ENCODE results near the gene PHYHD1.
A peak's percentile ranks its signal among the peaks of the same experiment; 100 is the strongest.

Gene PHYHD1

DNA sequence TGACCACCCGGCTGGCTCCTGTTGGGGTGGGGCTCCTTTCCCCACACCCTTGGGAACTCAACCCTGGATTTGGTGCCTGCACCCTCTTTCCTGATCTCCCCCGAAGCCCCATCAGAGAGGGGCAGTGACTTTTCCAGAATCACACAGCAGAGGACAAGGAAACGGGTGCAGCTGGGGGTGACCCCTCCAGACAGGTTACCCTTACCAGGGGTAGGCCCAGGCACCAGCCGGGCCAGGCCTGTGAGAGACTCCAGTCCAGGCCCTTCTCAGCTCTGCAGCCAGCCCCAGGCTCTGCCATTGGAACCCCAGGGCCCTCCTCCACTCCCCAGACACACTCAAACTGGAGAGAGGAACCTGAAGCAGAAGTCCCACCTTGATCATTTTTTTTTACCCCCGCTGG, 19.0 kb upstream of the PHYHD1 start:
- DNase-seq, result no peak

DNA sequence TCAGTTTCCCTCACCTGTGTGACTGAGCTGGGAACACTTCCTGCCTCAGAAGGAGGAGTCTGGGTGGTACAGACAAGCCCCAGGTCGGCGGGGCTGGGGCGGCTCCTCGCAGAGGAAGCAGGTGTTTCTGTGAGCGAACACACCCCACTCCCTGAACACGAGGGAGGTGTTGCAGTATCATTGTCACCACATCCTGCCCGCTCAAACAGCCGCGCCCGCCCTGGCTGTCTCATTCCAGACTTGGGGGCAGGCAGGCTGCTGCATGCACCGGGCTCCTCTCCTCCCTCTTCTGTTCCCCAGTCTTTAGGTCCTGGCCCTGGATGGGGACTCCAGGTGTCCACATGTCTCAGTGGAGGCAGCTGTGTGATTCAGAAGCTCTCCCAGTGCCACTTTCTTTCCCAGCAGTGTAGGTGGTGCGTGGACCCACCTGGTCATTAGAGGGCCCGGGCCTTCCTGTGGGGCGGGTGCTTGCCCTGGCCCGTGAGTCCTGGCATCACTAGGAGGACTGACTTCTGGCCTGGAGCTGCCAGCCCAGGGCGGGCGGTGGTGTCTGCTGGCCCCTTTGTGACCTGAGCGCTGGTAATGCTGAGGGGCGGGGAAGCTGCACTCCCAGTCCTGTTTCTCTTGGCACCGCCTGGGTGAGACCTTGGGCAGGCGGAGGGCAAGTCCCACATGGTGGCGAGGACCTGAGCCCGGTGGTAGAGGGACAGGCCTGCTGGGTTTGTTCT, 18.3 kb upstream of the PHYHD1 start:
- DNase-seq, result peak; percentile 65 to 95 (median 80)

- DNase-seq, result peak in 1 of 5 donors; percentile 16
These were observed 17.7 kb upstream of the PHYHD1 start for GRCh38 chr9:128903079-128903461.

DNA sequence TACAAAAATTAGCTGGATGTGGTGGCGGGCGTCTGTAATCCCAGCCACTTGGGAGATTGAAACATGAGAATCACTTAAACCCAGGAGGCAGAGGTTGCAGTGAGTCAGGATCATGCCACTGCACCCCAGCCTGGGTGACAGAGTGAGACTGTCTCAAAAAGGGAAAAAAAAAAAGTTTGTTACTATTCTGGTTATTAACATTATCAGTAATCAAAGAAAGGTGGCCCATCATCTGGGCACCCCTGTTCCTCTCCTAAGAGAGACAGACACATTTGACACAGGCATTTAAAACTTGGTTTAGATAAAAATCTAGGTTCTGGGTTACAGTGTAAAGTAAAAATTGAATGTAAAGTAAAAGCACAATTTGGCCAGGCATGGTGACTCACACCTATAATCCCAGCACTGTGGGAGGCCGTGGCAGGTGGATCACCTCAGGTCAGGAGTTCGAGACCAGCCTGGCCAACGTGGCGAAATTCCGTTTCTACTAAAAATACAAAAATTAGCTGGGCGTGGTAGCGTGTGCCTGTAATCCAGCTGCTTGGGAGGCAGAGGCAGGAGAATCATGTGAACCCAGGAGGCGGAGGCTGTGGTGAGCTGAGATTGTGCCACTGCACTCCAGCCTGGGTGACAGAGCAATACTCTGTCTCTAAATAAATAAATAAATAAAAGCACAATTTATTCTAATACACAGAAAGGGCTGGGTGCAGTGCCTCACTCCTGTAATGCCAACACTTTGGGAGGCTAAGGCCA, 16.7 kb upstream of the PHYHD1 start:
- no peak for DNase-seq

- no peak for DNase-seq
These were observed 14.8 kb upstream of the PHYHD1 start for GRCh38 chr9:128905964-128906363.

DNA sequence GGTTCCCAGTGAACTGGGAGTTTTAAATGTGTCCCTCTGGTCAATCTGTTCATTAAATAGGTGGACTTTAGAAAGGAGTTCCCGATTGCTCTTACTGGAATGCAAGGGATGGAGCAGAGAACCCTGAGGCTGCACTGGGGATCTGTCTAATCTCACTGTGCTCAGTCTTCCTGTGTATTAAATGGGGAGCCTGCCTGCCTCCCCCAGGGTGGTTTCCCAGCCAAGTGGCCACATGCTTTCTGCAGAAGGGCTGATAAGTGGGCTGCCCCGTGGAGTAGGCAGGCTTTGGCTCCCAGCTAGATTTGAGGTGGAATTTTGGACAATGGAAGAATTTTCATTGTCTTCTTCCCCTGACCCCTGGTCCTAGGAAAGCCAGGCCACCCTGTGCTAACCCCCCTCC, 14.0 kb upstream of the PHYHD1 start:
- DNase-seq, result no peak

- DNase-seq, result no peak
These were observed 12.4 kb upstream of the PHYHD1 start for GRCh38 chr9:128908372-128908771.

DNA sequence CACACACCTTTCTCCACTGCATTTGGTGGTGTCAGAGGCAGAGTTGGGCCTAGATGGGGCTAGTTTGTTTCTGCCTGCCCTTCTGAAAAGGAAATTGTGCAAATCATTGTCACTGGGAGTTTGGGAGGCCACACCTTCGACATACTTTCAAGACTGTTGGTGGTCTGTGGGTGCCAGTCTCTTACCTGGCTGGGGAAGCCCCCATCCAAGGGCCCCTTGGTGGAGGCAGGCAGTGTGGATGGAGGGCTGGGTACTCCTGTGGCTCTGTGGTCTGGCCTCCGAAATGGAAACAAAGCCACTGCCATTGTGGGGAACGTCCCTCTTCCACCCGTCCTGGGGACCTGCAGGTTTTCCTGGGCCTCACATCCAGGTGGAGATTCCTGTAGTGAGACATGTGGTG, 10.9 kb upstream of the PHYHD1 start:
- no peak for DNase-seq

- DNase-seq, result no peak
These were observed 9.9 kb upstream of the PHYHD1 start for GRCh38 chr9:128910906-128911305.

DNA sequence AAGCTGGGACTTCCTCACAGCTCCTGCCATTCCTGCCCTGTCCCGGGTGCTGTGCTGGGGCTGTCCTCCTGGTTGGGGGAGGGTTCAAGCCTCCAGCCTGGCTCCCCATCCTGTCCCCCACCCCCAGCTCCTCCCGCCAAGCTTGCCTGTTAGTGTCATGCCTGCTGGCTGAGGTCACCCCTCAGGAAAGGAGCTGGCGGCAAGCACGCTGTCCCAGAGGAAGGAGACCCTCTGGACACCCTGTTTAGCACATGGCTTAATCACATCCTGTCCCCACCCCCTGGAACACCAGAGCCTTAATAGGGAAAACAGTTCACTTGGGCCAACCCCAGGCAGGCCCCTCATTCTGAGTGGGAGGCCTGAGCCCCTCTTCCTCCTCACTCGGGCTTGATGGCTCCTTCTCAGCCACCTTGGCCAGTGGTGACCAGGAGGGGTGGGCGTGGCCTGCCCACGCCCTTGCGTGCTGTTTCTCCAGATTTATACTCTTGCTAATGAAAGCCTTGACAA, 9.2 kb upstream of the PHYHD1 start:
- no peak for DNase-seq

GRCh38 chr9:128912270-128912853, 8.4 kb upstream of the PHYHD1 start:
- DNase-seq, result no peak

DNA sequence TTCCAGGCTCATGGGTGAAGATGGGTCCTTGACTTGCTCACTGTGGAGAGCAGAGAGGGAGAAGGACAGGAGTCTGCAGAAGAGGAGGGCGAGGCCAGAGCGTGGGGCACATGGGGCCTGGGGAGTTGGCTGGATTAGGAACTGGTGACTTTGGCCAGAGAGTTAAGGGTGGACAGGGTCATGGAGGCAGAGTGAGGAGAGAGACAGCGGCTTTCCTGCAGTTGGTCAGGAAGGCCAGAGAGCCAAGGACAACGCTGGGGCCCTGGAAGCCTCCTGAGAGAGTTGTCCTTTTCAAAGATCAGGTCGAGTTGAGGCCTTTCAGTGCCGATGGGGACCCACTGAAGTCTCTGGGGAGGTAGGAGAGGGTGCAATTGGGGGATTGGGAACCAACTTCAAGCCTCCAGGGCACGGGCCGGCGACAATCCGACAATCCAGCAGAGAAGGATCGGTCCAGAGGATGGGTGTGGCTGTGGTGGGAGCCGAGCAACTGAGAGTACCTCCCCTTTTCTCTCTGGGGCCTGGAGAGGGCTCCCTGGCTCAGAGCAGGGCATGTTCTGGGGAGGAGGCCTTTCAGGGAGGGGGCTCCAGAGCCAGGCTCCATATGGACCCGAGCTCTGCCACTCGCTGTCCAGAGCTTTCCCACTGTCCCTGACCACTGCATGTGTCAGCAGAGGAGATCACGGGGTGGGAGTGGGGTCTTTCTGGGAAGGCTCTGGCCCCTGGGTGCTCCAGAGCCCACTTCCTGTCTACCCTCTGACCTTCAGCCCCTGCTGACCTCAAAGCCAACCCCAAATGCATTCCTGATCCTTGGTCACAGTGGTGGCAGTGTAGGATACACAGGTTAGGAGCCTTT, 7.5 kb upstream of the PHYHD1 start:
- DNase-seq, result no peak

DNA sequence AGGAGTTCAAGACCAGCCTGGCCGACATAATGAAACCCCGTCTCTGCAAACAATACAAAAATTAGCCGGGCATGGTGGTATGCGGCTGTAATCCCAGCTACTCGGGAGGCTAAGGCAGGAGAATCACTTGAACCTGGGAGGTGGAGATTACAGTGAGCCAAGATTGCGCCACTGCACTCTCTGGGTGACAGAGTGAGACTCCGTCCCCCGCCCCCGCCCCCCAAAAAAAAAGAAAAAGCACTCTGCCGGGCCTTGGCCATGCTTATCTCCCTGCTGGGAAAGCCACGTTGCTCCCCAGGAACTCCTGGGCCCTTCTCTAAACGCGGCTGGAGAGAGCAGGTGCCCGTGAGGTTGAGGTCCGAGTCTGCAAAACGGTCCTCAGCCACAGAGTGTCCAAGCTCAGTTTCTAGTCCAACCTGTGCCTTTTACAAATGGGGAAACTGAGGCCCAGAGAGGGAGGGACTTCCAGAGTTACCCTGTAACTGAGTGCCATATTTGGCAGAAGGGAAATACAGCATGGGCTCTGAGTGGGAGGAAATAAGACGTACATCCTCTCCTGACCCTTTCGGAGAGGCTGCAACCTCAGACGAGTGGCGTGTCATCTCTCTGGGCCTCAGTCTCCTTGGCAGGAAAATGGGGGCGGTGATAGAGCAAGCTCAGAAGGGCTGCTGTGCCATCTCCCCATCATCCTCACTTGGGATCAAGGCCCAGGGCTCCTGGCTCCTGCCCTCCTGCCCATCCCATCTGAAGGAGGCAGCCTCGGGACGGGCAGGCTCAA, 6.6 kb upstream of the PHYHD1 start:
- DNase-seq, result no peak

DNA sequence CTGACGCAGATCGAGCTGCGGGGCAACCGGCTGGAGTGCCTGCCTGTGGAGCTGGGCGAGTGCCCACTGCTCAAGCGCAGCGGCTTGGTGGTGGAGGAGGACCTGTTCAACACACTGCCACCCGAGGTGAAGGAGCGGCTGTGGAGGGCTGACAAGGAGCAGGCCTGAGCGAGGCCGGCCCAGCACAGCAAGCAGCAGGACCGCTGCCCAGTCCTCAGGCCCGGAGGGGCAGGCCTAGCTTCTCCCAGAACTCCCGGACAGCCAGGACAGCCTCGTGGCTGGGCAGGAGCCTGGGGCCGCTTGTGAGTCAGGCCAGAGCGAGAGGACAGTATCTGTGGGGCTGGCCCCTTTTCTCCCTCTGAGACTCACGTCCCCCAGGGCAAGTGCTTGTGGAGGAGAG, 4.6 kb upstream of the PHYHD1 start:
- no peak for DNase-seq

DNA sequence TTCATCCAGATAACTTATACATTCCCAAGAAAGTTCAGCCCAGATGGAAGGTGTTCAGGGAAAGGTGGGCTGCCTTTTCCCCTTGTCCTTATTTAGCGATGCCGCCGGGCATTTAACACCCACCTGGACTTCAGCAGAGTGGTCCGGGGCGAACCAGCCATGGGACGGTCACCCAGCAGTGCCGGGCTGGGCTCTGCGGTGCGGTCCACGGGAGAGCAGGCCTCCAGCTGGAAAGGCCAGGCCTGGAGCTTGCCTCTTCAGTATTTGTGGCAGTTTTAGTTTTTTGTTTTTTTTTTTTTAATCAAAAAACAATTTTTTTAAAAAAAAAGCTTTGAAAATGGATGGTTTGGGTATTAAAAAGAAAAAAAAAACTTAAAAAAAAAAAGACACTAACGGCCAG, 4.0 kb upstream of the PHYHD1 start:
- no peak for DNase-seq

DNA sequence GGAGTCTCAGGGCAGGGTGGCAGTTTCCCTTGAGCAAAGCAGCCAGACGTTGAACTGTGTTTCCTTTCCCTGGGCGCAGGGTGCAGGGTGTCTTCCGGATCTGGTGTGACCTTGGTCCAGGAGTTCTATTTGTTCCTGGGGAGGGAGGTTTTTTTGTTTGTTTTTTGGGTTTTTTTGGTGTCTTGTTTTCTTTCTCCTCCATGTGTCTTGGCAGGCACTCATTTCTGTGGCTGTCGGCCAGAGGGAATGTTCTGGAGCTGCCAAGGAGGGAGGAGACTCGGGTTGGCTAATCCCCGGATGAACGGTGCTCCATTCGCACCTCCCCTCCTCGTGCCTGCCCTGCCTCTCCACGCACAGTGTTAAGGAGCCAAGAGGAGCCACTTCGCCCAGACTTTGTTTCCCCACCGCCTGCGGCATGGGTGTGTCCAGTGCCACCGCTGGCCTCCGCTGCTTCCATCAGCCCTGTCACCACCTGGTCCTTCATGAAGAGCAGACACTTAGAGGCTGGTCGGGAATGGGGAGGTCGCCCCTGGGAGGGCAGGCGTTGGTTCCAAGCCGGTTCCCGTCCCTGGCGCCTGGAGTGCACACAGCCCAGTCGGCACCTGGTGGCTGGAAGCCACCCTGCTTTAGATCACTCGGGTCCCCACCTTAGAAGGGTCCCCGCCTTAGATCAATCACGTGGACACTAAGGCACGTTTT, 3.5 kb upstream of the PHYHD1 start:
- DNase-seq, result no peak

- DNase-seq, result no peak
These were observed 1.9 kb upstream of the PHYHD1 start for GRCh38 chr9:128918921-128919320.

DNA sequence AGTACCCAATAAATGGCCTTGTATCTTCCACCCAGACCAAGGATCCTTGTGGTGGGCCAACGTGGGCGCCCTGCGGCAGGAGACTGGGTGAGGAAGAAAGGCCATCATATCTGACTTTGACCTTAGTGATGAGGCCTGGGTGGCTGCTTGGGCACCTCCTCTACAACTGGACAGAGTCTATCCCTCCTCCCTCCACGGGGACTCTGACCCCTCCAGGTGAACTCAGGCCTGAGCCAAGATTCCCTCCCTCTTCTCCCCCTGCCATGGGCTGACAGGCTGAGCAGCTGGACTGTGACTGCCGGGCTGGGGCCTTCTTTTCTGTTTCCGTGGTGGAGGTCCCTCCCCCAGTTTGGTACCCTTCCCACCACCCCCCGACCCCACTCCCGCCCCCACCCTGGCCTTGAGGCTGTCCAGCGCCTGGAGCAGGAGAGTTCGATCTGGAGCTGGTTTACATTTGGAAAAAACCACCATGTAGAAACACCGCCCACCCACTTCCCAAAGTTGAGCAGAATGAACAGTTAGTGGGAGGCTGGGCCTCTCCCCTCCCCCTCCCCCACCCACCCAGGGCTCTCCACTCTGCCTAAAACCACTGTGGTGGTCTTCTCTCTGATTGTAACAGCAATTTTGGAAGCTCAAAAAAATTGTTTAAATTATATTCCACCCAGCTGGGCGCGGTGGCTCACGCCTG, 1.2 kb upstream of the PHYHD1 start:
- DNase-seq, result no peak

- DNase-seq, result no peak
These were observed 1.3 kb downstream of the PHYHD1 start for GRCh38 chr9:128921881-128922763.

DNA sequence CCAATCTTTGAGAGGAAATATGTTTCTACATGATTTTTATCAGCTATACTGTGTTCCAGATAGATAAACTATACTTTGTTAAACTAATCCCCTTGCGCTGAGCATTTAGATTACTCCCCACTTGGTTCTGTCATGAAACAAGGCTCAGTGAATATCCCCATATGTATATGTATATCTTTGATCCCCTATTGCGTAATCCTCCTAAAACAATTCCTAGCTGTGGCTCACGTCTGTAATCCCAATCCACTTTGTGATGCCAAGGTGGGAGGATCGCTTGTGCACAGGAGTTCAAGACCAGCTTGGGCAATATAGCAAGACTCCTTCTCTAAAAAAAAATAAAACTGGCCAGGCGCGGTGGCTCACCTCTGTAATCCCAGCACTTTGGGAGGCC, 2.7 kb downstream of the PHYHD1 start:
- DNase-seq, result no peak

Data from T-helper 1 cell (primary cell).